ENCODE data around the gene COQ8A. TPM values are rescaled to one million over a fixed set of nuclear protein-coding genes. Genes with fewer than 3 reads are reported as not detected.

COQ8A gene
- total RNA-seq: 9.9 and 10.4 TPM in 2 replicates

GRCh38 chr1:226940029-226940805 lies at the start of gene COQ8A:
COQ8A (plus strand) TSS chr1:226940294; CDS start chr1:226961386, 21,092 bp downstream.

Other genes starting within 250 kb of the COQ8A start
- 6.0 and 10.5 TPM in 2 replicates for gene ITPKB, start 201.0 kb upstream of the COQ8A start, total RNA-seq
- 14.8 and 24.8 TPM in 2 replicates for gene PSEN2, start 69.7 kb upstream of the COQ8A start, total RNA-seq